Measurements from ENCODE around the gene SLC24A4.

- TF ChIP-seq CTCF (conservative IDR thresholded peaks at IDR 0.05; ENCODE audit: low read depth, low read length) (no peak), EZH2 (IDR thresholded peaks at IDR 0.05; ENCODE audit: low read length, unreplicated experiment) (no peak)
Observed at GRCh38 chr14:92517761-92518160, 194.8 kb downstream of the SLC24A4 start.
